ENCODE measurements around the gene B3GNT3.

B3GNT3 gene

GRCh38 chr19:17860331-17860992 lies 65.5 kb downstream of the B3GNT3 start:
- H3K9ac ChIP-seq (ENCODE audit: low read depth in 1 of 2, low read length in 2 of 2) = peak overlapping the region; percentile 88 to 93
- peak overlapping the region; percentile 77 to 83 for H3K27ac ChIP-seq (ENCODE audit: low read depth in 2 of 2, low read length in 2 of 2)
- peak overlapping the region; percentile 85 to 100 for H3K4me3 ChIP-seq (ENCODE audit: low read length in 2 of 2)
- H3K4me1 ChIP-seq (ENCODE audit: control insufficient read depth in 2 of 2, insufficient read depth in 2 of 2, low read length in 2 of 2) = peaks cover 36 to 45% of the 10 kb centered on the region in 2 donors
- no peaks in the 10 kb centered on the region for H3K27me3 ChIP-seq (ENCODE audit: control insufficient read depth in 2 of 2, insufficient read depth in 2 of 2, low read length in 2 of 2)
- peaks cover 28 to 42% of the 10 kb centered on the region in 2 donors for H3K36me3 ChIP-seq (ENCODE audit: control insufficient read depth in 2 of 2, insufficient read depth in 2 of 2, low read length in 2 of 2)
- no peaks in the 10 kb centered on the region for H3K9me3 ChIP-seq (ENCODE audit: control insufficient read depth in 2 of 2, low read length in 2 of 2)

- Histone ChIP-seq H3K27ac (ENCODE audit: low read depth in 2 of 2, low read length in 2 of 2) (peak overlapping the region in 1 of 2 donors; percentile 77), H3K36me3 (ENCODE audit: control insufficient read depth in 2 of 2, insufficient read depth in 2 of 2, low read length in 2 of 2) (peaks cover 28 to 42% of the 10 kb centered on the region in 2 donors), H3K4me1 (ENCODE audit: control insufficient read depth in 2 of 2, insufficient read depth in 2 of 2, low read length in 2 of 2) (peaks cover 40 to 49% of the 10 kb centered on the region in 2 donors), H3K4me3 (ENCODE audit: low read length in 2 of 2) (peak overlapping the region; percentile 85 to 100), H3K9me3 (ENCODE audit: control insufficient read depth in 2 of 2, low read length in 2 of 2) (no peaks in the 10 kb centered on the region), H3K9ac (ENCODE audit: low read depth in 1 of 2, low read length in 2 of 2) (peak overlapping the region; percentile 88 to 93), H3K27me3 (ENCODE audit: control insufficient read depth in 2 of 2, insufficient read depth in 2 of 2, low read length in 2 of 2) (no peaks in the 10 kb centered on the region)
These were observed 66.0 kb downstream of the B3GNT3 start for GRCh38 chr19:17860993-17861360.

GRCh38 chr19:17861542-17862402 lies 66.8 kb downstream of the B3GNT3 start:
- H3K4me3 ChIP-seq (ENCODE audit: low read length in 2 of 2) = peak overlapping the region; percentile 37 to 100
- H3K27me3 ChIP-seq (ENCODE audit: control insufficient read depth in 2 of 2, insufficient read depth in 2 of 2, low read length in 2 of 2) = no peaks in the 10 kb centered on the region
- no peaks in the 10 kb centered on the region for H3K9me3 ChIP-seq (ENCODE audit: control insufficient read depth in 2 of 2, low read length in 2 of 2)
- H3K4me1 ChIP-seq (ENCODE audit: control insufficient read depth in 2 of 2, insufficient read depth in 2 of 2, low read length in 2 of 2) = peaks cover 42 to 53% of the 10 kb centered on the region in 2 donors
- H3K36me3 ChIP-seq (ENCODE audit: control insufficient read depth in 2 of 2, insufficient read depth in 2 of 2, low read length in 2 of 2) = peaks cover 28 to 42% of the 10 kb centered on the region in 2 donors
- peak overlapping the region; percentile 6 to 17 for H3K27ac ChIP-seq (ENCODE audit: low read depth in 2 of 2, low read length in 2 of 2)
- H3K9ac ChIP-seq (ENCODE audit: low read depth in 1 of 2, low read length in 2 of 2) = peak overlapping the region in 1 of 2 donors; percentile 88

GRCh38 chr19:17862711-17863519 lies 68.0 kb downstream of the B3GNT3 start:
- H3K27me3 ChIP-seq (ENCODE audit: control insufficient read depth in 2 of 2, insufficient read depth in 2 of 2, low read length in 2 of 2) = no peaks in the 10 kb centered on the region
- peak overlapping the region in 1 of 2 donors; percentile 51 for H3K9ac ChIP-seq (ENCODE audit: low read depth in 1 of 2, low read length in 2 of 2)
- H3K9me3 ChIP-seq (ENCODE audit: control insufficient read depth in 2 of 2, low read length in 2 of 2) = no peaks in the 10 kb centered on the region
- H3K36me3 ChIP-seq (ENCODE audit: control insufficient read depth in 2 of 2, insufficient read depth in 2 of 2, low read length in 2 of 2) = peaks cover 28 to 42% of the 10 kb centered on the region in 2 donors
- peak overlapping the region; percentile 82 to 86 for H3K27ac ChIP-seq (ENCODE audit: low read depth in 2 of 2, low read length in 2 of 2)
- H3K4me1 ChIP-seq (ENCODE audit: control insufficient read depth in 2 of 2, insufficient read depth in 2 of 2, low read length in 2 of 2) = peaks cover 42 to 59% of the 10 kb centered on the region in 2 donors
- no peak overlapping the region for H3K4me3 ChIP-seq (ENCODE audit: low read length in 2 of 2)

All from mucosa of rectum (tissue), 2 donors.